ELF-1 (cell line): ENCODE measurements around the gene YRDC.

Experiments
- DNase-seq: peaks from one replicate; pipeline ENCODE4 v3.0.0-alpha.2; 2016; ENCODE audit warnings: low read depth, low spot score

Gene YRDC

DNA sequence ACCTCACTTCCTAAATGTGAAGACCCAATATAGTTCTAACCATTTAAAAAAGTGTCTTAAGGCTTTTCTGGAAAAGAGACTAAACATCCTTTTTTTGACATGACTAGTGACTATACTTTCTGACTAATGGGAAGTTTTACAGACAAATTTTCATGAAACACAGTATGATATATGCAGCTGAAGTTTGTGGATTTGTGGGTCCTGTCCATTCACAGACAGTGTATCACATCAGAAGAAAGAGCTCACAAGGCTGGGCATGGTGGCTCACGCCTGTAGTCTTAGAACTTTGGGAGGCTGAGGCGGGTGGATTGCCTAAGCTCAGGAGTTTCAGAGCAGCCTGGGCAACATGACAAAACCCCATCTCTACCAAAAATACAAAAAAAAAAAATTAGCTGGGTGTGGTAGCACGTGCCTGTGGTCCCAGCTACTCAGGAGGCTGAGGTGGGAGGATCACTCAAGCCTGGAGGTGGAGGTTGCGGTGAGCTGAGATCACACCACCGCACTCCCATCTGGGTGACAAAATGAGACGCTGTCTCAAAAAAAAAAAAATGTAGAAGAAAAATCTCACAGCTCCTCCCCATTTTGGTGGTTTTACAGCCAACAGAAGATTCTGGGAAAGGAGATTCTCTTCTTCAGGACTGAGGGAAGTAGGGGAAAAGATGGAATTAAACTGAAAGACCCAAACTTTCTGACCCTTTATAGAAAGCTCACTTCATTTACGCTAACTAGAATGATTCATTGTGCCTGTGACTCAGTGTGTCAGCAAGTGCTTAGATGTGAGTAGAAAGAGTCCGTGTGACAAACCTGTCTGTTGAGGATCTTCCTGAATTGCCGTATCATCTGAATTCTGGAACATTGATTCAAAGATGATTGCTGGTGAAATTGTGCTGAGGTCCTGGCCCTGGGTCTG is 15.2 kb upstream of the YRDC start:
- DNase-seq, result no peak

GRCh38 chr1:37821481-37821880 is 13.5 kb upstream of the YRDC start:
- DNase-seq, result no peak

GRCh38 chr1:37817481-37817880 is 9.5 kb upstream of the YRDC start:
- DNase-seq, result peak; percentile 35

DNA sequence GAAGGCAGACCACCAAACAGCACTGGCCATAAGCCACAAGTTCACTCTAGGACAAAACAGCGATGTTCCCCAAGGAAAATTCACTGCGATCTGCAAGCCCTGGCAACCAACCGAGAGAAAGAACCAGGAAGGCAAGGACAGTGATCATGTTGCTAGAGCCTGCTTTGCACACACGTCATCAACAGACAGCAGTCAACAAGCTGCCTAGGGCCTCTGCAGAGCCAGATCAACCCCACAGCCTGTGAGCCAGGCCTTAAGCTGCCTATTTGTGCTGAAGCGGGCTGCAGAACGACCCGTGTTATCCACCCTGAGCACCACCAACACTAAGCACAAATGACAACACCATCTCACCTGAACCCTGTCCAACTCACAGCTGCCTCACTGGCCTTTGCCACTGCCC is 6.2 kb upstream of the YRDC start:
- no peak for DNase-seq

GRCh38 chr1:37813529-37814145 is 5.6 kb upstream of the YRDC start:
- no peak for DNase-seq

GRCh38 chr1:37811027-37811655 is 3.1 kb upstream of the YRDC start:
- DNase-seq, result peak; percentile 83

DNA sequence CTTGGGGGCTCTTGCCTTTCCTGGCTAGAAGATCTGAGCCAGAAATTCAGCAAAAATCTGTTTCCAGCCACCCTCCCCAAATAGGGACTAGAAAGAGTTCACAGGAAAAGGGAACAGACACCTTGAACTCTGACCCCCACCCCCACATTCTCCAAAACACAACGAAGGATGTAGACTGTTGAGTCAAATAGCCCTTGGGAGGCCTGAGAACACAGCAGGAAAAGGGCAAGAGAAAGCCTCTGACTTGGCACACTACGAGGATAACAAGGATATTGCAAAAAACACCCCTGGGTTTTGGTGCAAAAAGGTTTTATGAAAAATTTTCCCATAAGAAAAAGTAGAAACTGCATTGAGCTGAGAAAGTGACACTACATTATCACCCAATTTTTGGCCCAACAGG is 1.9 kb upstream of the YRDC start:
- no peak for DNase-seq

- peak; percentile 74 for DNase-seq
These were observed 636 bp upstream of the YRDC start for GRCh38 chr1:37808369-37809319.

- no peak for DNase-seq
These were observed 821 bp downstream of the YRDC start for GRCh38 chr1:37807220-37807554.

DNA sequence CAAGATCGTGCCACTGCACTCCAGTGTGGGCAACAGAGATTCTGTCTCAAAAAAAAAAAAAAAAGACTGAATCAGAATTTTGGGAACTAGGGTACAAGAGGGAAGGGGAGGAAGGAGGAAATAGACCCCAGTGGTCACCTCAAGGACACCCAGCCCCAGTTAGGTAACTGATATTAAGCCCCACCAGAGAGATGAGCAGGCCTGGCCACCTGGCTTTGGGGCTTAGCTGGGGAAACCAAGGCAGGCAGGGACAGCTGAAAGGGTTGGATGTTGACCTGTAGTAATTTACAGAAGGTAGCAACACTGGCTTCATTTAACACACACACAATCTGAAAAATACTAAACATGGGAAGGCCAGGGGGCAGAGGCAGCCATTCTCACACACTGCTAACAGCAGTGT is 5.6 kb downstream of the YRDC start:
- DNase-seq, result no peak

GRCh38 chr1:37797750-37798345 is 10.2 kb downstream of the YRDC start:
- no peak for DNase-seq

DNA sequence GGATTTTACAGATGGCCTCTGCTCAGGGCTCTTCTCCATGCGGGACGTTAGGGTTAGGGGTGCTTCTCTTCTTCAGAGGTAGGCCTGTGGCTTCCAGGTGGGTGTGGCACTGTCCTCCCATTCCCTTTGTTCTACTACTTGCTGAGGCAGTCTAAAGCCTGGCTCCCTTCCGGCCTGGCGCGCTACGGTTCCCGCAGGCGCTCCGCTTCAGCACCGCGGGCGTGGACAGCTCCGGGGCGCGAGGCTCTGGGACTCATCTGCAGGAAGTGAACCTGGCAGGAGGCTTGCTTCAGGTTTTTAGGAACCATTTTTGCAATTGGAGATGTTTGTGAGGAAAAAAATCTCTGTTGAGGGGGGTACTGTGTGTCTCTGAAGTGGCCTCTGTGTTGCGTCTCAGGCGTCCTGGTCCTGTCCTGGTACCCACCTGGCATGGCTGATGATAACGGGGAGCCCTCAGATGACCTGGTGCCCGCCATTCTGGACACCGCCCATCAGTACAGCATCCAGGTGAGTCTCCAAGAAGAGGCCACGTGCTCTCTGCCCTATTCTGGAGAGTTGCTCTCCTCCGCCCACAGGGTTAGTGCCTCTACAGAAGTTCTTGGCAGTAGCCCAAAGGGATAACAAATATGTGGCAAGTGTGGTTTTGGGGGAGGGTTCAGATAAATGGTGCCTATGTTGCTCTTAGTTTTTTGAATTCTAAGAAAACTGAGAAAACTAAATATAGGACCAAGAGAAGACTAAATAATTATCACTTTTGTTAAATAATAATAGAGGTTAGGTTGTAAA is 12.5 kb downstream of the YRDC start:
- peak; percentile 95 for DNase-seq

- no peak for DNase-seq
These were observed 13.4 kb downstream of the YRDC start for GRCh38 chr1:37794372-37795339.

DNA sequence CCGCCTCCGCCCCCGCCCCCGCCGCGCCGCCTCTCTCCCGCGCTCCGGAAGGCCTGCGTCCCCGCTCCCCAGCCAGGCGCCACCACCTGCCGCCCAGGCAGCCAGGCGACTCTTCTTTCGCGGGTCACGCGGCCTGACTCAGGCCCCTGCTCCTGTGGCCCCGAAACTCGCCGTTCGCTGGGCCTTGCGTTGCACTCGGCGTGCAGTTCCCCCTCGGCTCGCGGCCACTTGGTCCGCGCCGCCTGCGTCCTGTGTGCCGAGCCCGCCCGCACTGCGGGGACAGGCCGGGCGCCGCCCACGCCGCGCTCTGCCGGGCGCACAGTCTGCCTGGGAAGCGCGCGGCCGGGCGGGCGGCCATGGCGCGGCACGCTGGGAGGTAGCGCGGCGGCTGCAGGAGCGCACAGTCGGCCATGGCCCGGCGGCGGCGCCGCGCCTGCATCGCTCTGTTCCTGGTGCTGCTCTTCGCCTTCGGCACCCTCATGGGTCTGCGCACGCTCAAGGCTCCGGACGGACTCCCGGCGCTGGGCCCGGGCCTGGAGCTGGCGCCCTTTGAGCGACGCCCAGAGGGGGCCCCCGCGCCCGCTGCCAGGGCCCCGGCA is 14.1 kb downstream of the YRDC start, which contains the start of gene MANEAL:
MANEAL (plus strand) TSS at position 75 of the 599 bp plus-strand sequence; CDS start at position 411, 336 bp downstream.
- peak; percentile 40 for DNase-seq

- DNase-seq, result no peak
These were observed 14.9 kb downstream of the YRDC start for GRCh38 chr1:37792943-37793686.

DNA sequence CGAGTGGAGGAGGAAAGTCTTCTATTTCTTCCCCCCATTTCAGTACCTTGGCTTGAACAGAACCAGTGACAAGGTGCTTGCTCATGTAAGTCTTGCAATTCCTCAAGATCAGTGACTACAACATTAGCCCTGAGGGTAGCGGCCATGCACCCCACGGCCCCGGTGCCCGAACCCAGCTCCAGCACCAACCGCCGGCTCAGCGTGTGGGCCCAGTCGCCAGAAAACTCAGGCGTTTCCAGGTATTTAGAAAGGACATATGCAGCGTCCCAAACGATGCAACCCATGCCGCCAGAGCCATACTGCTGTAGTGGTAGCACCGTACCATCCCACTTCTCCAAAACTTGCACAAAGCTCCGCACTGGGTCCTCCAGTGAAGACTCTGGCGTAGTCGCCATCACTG is 25.5 kb downstream of the YRDC start:
- DNase-seq, result no peak

- DNase-seq, result no peak
These were observed 29.4 kb downstream of the YRDC start for GRCh38 chr1:37778654-37779053.

DNA sequence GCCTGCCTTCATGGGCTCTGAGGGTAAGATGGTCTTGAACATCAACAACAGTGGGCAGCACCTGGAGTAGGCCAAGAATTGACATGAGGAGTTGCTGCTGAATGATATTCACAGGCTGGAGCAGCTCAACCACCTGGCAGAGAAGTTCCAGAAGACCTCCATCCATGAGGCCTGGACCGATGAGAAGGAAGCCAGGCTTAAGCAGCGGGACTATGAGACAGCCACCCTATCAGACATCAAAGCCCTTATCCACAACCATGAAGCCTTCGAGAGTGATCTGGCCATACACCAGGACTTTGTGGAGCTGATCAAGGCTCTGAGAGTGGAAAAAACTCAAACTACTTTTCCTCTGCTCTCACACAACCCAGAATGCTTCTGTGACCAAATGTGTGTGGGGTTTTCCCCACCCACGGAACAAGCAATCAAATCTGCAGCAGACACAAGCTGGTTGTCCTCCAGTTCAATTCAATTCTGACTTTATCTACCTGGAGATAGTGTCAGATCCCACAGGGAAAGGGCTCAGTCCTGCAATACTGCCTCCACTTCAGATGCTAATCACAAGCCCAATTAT is 31.0 kb downstream of the YRDC start:
- no peak for DNase-seq
